T-helper 9 cell (primary cell): ENCODE measurements around the gene WDR64.

Experiments used
- DNase-seq: peaks from one replicate; pipeline ENCODE4 v3.0.0-alpha.2; 2020
- total RNA-seq, 2 donors: gene quantifications; one replicate each; lab custom pipeline; 2026; lab: John Stamatoyannopoulos, UW

Gene WDR64
- total RNA-seq: 0.07 to 0.24 reads per million in 2 donors

GRCh38 chr1:241652012-241652411 is at the start of gene WDR64:
Gene WDR64, plus strand, starts transcription at chr1:241652281. Its CDS starts 204 bp downstream, at chr1:241652485.
- DNase-seq: no peak

GRCh38 chr1:241603731-241604245 is 48.3 kb upstream of the WDR64 start:
- no peak for DNase-seq

- DNase-seq: no peak
Observed at GRCh38 chr1:241605146-241605805, 46.8 kb upstream of the WDR64 start.

GRCh38 chr1:241606544-241606943 is 45.5 kb upstream of the WDR64 start:
- no peak for DNase-seq

- DNase-seq: no peak
Observed at GRCh38 chr1:241607497-241607896, 44.6 kb upstream of the WDR64 start.

- DNase-seq: no peak
Observed at GRCh38 chr1:241608379-241609033, 43.6 kb upstream of the WDR64 start.

- DNase-seq: no peak
Observed at GRCh38 chr1:241610056-241610815, 41.8 kb upstream of the WDR64 start.

GRCh38 chr1:241611063-241611462 is 41.0 kb upstream of the WDR64 start:
- DNase-seq: no peak

GRCh38 chr1:241611736-241612135 is 40.3 kb upstream of the WDR64 start:
- DNase-seq: no peak

- no peak for DNase-seq
Observed at GRCh38 chr1:241612533-241613477, 39.3 kb upstream of the WDR64 start.

- DNase-seq: no peak
Observed at GRCh38 chr1:241614144-241614543, 37.9 kb upstream of the WDR64 start.

- no peak for DNase-seq
Observed at GRCh38 chr1:241614572-241614971, 37.5 kb upstream of the WDR64 start.

- DNase-seq: no peak
Observed at GRCh38 chr1:241615043-241615974, 36.8 kb upstream of the WDR64 start.

GRCh38 chr1:241617426-241617825 is 34.7 kb upstream of the WDR64 start:
- no peak for DNase-seq

- no peak for DNase-seq
Observed at GRCh38 chr1:241622669-241623068, 29.4 kb upstream of the WDR64 start.

- DNase-seq: no peak
Observed at GRCh38 chr1:241624935-241625334, 27.1 kb upstream of the WDR64 start.

GRCh38 chr1:241627453-241628259 is 24.4 kb upstream of the WDR64 start:
- peak; percentile 5 for DNase-seq

- DNase-seq: no peak
Observed at GRCh38 chr1:241630005-241630404, 22.1 kb upstream of the WDR64 start.

GRCh38 chr1:241630476-241630875 is 21.6 kb upstream of the WDR64 start:
- no peak for DNase-seq

GRCh38 chr1:241630899-241631298 is 21.2 kb upstream of the WDR64 start:
- no peak for DNase-seq
